GM18508 (cell line): Measurements from ENCODE around the gene ANKRD60.

ENCODE experiments used
- ATAC-seq: cut with Tn5 transposase; IDR thresholded peaks from one replicate; pipeline ENCODE4 v1.9.1; 2021; ENCODE audit warnings: moderate number of reproducible peaks; ENCODE audit not compliant: insufficient read depth, unreplicated experiment

ANKRD60 gene

DNA sequence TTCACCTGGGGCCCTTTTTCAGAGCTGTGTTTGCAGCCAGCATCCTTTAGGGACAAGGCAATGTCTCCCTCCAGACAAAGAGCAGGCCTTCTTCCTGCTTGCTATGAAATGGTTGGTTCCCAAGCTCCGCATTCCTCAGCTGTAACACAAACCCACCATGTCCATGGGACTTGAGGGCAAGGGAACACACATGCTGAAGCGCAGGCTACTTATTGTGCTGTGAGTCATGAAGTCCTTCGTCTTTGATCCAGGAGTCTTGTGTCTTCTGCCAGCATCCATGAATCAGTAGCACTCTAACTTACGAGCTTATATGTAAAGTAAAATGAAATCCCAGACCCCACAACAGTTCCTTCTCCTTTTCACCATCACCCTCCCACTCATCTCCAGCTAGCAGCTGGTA, 59.0 kb downstream of the ANKRD60 start:
- no peak for ATAC-seq

DNA sequence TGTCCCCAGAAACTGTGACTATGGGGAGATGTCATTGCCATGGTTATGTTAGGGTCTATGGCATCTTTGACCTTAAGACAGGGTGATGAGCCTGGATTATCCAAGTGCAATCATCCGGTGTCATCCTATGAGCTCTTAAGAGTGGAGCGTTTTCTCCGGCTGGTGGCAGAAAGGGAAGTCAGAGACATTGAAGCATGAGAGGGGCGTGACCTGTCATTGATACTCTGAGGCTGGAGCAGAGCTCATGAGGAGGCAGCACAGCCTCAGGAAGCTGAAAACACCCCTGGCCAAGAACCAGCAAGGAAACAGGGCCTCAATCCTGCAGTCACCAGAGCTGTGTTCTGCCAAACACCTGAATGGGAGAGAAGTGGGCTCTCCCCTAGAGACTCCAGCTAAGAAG, 59.6 kb downstream of the ANKRD60 start:
- no peak for ATAC-seq

DNA sequence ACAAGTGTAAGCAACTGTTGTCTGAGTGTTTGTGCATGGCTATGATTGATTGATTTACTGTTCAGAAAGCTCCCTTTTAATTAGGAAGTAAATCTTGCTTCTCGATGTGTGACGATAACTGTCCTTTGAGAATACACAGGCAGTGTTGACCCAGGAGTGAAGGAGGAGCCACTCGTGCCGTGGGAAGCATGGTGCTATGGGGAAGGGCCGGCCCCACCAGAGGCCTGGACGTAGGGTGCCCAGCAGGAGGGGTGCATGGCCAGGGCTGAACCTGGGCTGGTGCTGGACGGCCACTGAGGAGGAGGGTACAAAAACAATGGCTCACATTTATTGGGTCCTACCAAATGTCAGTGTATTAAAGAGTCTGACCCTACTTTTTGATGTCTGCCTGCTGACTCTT, 60.7 kb downstream of the ANKRD60 start:
- ATAC-seq: no peak
